Measurements from ENCODE around the gene S100A2.

DNA sequence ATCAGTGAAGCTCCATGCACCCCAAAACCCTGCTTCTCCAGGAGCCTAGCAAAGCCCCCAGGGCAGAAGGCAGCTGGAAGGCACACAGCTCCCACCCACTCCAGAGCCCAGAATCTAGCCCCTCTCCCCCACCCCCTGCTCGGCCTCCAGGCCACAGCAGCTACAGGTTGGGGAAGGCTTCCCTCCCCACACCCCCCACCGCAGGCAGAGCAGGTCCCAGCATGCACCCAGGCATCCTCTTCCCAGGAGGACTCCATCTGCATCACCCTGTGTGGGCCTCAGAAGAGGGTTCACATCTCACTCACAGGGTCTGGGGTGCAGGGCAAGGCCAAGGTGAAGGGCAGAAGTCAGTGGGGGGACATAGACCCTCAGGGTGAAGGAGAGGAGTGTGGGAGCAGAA is 49.8 kb upstream of the S100A2 start:
- TF ChIP-seq, protein P1, sequence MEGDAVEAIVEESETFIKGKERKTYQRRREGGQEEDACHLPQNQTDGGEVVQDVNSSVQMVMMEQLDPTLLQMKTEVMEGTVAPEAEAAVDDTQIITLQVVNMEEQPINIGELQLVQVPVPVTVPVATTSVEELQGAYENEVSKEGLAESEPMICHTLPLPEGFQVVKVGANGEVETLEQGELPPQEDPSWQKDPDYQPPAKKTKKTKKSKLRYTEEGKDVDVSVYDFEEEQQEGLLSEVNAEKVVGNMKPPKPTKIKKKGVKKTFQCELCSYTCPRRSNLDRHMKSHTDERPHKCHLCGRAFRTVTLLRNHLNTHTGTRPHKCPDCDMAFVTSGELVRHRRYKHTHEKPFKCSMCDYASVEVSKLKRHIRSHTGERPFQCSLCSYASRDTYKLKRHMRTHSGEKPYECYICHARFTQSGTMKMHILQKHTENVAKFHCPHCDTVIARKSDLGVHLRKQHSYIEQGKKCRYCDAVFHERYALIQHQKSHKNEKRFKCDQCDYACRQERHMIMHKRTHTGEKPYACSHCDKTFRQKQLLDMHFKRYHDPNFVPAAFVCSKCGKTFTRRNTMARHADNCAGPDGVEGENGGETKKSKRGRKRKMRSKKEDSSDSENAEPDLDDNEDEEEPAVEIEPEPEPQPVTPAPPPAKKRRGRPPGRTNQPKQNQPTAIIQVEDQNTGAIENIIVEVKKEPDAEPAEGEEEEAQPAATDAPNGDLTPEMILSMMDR (conservative IDR thresholded peaks at IDR 0.05) = no peak
- no peak for TF ChIP-seq ZFX (IDR thresholded peaks at IDR 0.05)
